Jurkat, Clone E6-1 (cell line): ENCODE measurements around the gene RNF40.

Experiments
- DNase-seq: peaks from one replicate; pipeline ENCODE4 v3.0.0-alpha.2; 2011; ENCODE audit warnings: low read depth, low spot score
- H3K4me3 ChIP-seq: 2 replicates; pipeline ENCODE4 v1.5.1; 2011; ENCODE audit warnings: mild to moderate bottlenecking, low read length, control low read depth, moderate library complexity

Gene RNF40

GRCh38 chr16:30760001-30760559, 2.0 kb upstream of the RNF40 start:
- no peak for DNase-seq
- no peak overlapping the region for H3K4me3 ChIP-seq

GRCh38 chr16:30760577-30761426, 1.3 kb upstream of the RNF40 start:
- DNase-seq: no peak
- peak overlapping the region; percentile 75 for H3K4me3 ChIP-seq

- H3K4me3 ChIP-seq: peak overlapping the region; percentile 75
- DNase-seq: peak; percentile 35
These were observed 645 bp upstream of the RNF40 start for GRCh38 chr16:30761427-30761927.

GRCh38 chr16:30762991-30763725, 1.0 kb downstream of the RNF40 start:
- no peak for DNase-seq
- H3K4me3 ChIP-seq: peak overlapping the region; percentile 75

DNA sequence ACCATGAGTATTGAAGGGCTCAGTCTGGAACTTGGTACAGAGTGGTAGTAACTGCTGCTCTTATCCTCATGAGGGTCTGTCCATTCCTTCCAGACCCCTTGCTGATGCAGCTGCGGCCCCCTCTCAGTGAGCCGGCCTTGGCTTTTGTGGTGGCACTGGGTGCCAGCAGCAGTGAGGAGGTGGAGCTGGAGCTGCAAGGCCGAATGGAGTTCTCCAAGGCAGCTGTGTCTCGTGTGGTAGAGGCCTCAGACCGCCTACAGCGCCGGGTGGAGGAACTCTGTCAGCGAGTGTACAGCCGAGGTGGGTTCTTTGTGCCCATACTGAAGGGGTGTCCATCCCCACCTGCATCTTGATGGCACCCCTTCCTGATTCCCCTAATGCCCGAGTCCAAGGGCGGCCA, 2.0 kb downstream of the RNF40 start:
- no peak for DNase-seq
- no peak overlapping the region for H3K4me3 ChIP-seq

GRCh38 chr16:30764816-30765465, 2.8 kb downstream of the RNF40 start:
- DNase-seq: no peak

DNA sequence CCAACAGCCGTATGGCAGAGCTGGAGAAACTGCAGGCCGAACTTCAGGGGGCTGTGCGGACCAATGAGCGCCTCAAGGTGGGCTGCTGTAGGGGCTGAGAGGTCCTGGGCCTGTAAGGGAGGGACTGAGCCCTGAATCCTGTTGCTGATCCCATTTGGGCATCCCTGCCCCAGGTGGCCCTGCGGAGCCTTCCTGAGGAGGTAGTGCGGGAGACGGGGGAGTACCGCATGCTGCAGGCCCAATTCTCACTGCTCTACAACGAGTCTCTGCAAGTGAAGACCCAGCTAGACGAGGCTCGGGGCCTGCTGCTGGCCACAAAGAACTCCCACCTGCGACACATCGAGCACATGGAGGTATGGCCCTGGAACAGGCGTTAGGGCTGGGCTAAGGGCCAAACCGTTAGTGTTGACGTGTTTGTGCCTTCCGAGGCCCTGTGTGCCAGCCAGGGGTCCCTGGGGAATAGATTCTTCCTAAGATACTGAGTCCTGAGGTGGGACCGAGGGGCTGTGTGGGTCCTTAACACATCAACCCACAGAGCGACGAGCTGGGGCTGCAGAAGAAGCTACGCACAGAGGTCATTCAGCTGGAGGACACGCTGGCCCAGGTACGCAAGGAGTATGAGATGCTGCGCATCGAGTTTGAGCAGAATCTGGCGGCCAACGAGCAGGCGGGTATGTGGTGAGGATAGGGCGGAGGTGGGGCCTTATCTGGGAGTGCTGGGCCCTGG, 4.2 kb downstream of the RNF40 start:
- no peak overlapping the region for H3K4me3 ChIP-seq
- DNase-seq: no peak

More at GRCh38 chr16:30764816-30765465, 2.8 kb downstream of the RNF40 start:
- no peak overlapping the region for H3K4me3 ChIP-seq

DNA sequence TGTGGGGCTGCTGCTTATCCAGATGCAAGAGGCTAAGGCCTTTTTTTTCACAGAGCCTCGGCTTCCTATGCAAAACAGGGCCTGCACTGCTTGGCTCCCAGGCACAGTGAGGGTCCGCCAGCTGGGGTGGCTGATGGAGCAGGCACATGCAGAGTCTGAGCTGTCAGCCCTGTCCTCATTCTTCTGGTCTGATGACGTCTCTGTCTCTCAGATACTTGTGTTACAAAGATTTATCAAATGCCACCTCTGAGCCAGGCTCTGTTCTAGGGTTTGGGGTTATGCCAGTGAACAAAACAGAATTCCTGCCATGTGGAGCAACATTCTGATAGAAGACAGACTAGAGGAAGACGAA, 4.8 kb downstream of the RNF40 start:
- DNase-seq: no peak
- H3K4me3 ChIP-seq: no peak overlapping the region

GRCh38 chr16:30767767-30768465, 5.8 kb downstream of the RNF40 start:
- no peak for DNase-seq
- H3K4me3 ChIP-seq: no peak overlapping the region

DNA sequence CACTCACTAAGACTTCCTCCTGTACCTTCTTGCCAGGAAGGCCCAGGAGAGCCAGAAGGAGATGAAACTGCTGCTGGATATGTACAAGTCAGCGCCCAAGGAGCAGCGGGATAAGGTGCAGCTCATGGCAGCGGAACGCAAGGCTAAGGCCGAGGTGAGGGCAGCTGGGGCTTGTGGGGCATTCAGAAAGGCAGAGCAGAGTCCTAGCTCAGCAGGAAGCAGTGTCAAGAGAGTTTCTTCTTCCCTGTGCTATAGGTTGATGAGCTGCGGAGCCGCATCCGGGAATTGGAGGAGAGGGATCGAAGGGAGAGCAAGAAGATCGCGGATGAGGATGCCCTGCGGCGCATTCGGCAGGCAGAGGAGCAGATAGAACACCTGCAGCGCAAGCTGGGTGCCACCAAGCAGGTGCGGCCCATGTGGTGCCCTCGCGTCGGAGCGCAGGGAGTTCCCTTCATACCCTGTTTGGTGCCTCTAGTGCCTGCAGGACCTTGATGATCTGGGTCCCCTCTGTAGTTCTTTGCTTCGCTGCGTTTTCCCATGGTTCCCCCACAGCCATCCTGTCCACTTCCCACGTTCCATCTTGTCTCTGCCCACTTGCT, 6.6 kb downstream of the RNF40 start:
- no peak for DNase-seq
- no peak overlapping the region for H3K4me3 ChIP-seq

DNA sequence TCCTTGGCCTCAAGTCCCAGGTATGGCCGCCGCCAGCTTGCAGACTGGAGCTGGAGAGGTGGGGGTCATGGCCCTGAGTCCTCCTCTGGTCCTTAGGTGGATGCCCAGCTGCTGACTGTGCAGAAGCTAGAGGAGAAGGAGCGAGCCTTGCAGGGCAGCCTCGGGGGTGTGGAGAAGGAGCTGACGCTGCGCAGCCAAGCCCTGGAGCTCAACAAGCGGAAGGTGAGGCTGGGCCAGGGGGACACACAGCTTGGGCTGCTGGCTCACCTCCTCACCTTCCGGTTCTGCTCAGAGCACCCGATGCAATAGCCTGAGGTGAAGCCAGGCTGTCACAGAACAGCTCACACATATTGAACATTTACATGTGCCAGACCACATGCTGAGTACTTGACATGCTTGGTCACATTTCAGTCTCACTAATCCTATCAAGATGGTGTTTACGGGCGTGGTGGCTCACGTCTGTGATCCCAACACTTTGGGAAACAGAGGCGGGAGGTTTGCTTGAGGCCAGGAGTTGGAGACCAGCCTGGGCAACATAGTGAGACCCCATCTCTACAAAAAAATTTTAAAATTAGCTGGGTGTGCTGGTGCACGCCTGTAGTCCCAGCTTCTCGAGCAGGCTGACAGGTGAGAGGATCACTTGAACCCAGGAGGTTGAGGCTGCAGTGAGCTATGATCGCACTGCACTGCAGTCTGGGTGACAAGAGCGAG, 7.4 kb downstream of the RNF40 start:
- H3K4me3 ChIP-seq: no peak overlapping the region
- DNase-seq: no peak

DNA sequence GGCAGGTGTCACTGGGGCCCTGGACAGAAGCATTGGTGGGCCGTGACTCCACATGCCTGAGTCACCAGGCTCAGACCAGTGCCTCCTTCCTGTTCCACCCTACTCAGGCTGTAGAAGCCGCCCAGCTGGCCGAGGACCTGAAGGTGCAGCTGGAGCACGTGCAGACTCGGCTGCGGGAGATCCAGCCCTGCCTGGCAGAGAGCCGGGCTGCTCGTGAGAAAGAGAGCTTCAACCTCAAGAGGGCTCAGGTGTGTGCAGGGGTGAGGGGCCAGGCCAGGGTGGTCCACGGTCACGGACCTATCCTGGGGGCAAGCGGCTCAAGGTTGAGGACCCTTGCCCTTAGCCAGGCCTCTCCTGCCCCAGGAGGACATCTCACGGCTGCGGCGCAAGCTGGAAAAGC, 9.6 kb downstream of the RNF40 start:
- DNase-seq: no peak
- no peak overlapping the region for H3K4me3 ChIP-seq

- DNase-seq: no peak
- H3K4me3 ChIP-seq: no peak overlapping the region
These were observed 11.7 kb downstream of the RNF40 start for GRCh38 chr16:30773826-30774225.

DNA sequence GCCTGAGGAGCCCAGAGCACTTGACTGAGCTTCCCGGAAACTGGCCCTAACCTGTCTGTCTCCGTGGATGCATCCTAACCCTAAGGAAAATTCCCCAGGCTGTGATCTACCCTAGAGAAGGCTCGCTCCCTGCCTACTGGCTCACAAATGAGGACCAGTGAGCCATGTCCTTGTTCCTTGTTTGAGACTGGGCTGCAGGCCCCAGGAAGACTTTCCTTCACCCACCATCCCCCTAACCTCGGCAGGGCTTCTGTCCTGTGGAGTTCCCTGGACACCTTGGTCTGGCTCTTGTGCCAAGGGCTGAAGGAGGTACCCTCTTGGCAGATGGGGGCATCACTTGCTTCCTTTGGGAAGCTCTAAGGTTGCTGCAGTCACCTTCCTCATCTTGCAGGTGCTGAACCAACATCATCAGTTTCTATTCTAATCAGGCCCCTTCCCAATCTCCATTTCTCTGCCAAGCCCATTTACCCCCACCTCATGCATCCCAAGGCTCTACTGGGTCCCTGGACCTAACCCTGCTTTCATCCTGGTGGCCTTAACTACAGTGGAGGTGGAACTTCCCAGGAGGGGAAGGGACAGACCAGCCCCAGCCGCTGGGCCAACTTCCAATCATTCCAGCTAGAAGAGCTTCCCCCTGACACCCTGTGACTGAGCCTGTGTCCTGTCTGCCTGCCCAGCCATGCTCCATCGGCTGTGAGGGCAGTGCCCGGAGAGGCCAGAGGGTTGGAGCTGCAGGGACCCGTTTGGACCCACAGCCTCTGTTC, 12.4 kb downstream of the RNF40 start:
- no peak overlapping the region for H3K4me3 ChIP-seq
- no peak for DNase-seq

DNA sequence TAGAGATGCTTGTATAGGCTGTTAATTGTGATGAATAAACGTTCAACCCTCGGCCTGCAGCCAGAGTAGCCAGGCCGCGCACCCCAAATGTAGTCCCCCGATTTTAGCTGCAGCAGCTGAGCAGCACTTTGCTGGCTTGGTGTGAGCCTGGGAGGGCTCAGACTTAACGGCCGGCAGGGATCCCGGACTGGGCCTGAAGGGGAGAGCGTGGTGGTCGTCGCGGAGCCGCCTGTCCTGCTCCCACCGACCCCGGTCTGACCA, 12.9 kb downstream of the RNF40 start:
- no peak overlapping the region for H3K4me3 ChIP-seq

DNA sequence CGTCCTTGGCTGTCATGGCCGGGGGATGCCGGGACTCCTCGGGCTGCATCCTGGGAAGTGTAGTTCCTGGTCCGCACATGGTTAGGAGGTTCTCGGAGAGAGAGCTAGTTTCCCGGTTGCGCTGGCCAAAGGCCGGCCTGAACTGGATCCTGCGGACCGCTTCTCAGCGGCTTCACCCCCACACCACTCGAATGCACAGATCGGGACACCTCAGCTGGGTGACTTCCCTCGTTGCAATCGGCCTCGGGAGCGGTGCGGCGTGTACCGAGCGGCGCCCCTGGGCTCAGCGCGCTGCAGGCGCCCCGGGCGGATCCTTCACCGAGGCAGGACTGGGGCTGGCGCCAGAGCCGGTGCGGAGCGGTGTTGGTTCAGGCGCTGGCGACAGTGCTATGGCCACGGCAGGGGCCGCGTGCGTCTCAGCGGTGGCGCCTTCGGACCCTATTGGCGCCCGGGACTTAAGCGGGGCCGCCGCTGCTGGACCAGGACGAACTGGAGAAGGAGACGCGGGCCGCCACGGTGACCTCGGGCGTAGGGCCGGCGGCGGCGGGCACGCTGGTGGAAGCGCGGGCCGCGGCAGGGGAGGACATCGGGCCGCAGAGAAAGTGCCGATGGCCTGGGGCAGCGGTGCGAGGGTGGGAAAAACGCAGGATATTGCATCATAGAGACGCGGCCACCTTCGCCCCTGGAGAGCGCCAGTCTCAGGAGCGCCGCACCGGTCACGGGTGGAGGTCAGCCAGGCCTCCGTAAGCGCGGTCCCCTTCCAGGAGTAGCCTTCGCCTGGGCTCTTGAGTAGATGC, 13.5 kb downstream of the RNF40 start:
- DNase-seq: no peak
- H3K4me3 ChIP-seq: no peak overlapping the region

More for the DNA sequence above, 12.9 kb downstream of the RNF40 start:
- DNase-seq: no peak
